Astrocyte (in vitro differentiated cells and primary cell): Measurements from ENCODE around the gene TSBP1.

ENCODE experiments used
- EZH2 ChIP-seq: IDR thresholded peaks from 2 replicates; pipeline ENCODE4 v1.6.1; 2012; ENCODE audit warnings: mild to moderate bottlenecking, low read length, inconsistent platforms; ENCODE audit not compliant: insufficient read depth
- TF ChIP-seq, protein P1 (sequence below): IDR thresholded peaks from 2 replicates; pipeline ENCODE4 v1.5.1; 2011; ENCODE audit warnings: low read depth, mild to moderate bottlenecking, inconsistent platforms, low read length, moderate library complexity; ENCODE audit not compliant: insufficient read depth

DNA sequence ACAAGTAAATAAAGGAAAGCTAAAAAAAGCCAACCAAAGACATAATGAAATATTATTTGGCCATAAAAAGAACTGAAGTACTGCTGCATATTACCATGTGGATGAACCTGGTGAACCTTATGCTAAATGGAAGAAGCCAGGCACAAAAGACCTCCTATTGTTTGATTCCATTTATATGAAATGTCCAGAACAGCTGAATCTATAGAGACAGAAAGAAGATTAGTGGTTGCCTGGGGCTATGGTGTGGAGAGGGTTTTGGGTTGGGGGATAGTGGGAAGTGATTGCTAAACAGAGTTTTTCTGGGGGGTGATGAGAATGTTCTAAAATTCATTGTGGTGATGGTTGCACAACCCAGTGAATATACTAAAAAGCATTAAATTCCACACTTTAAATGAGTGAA lies 53.2 kb downstream of the TSBP1 start:
- TF ChIP-seq, protein P1, sequence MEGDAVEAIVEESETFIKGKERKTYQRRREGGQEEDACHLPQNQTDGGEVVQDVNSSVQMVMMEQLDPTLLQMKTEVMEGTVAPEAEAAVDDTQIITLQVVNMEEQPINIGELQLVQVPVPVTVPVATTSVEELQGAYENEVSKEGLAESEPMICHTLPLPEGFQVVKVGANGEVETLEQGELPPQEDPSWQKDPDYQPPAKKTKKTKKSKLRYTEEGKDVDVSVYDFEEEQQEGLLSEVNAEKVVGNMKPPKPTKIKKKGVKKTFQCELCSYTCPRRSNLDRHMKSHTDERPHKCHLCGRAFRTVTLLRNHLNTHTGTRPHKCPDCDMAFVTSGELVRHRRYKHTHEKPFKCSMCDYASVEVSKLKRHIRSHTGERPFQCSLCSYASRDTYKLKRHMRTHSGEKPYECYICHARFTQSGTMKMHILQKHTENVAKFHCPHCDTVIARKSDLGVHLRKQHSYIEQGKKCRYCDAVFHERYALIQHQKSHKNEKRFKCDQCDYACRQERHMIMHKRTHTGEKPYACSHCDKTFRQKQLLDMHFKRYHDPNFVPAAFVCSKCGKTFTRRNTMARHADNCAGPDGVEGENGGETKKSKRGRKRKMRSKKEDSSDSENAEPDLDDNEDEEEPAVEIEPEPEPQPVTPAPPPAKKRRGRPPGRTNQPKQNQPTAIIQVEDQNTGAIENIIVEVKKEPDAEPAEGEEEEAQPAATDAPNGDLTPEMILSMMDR, result no peak
- TF ChIP-seq EZH2, result no peak
